Sciatic nerve (tissue), 2 donors: Measurements from ENCODE around the gene OR6C76. TPM values are rescaled to one million over a fixed set of nuclear protein-coding genes. Genes with fewer than 3 reads are reported as not detected.
"Not testable (repeated sequence)": the region's sequence is repeated elsewhere in the genome, so short reads cannot be mapped to it uniquely, and the experiment has no call there.

ENCODE experiments used
- ATAC-seq: fragments of 200-7000 bp; cut with Tn5 transposase; one replicate; pipeline ENCODE4 v1.9.1; 2020; ENCODE audit warnings: mild to moderate bottlenecking, moderate library complexity
- DNase-seq: peaks from one replicate; pipeline ENCODE4 v3.0.0-alpha.2; 2020; ENCODE audit warnings: low spot score
- intact Hi-C: fragments of 100-400 bp; cut with DNase I; formaldehyde crosslinking; loops from one replicate; pipeline ENCODE4 v1.14.2; 2022
- total RNA-seq: library from RNA; stranded (reverse); fragmentation: NEBNext Ultra II Directional; extraction: Animal tissue kit (Norgen Biotek cat#: 25700); gene quantifications from one replicate; pipeline ENCODE4 v1.2.1, GENCODE V29; 2021
- donor health status: DM: no; HTN: no; CAD: no.
- donor health status: DM: no; HTN: no; CAD: no.

OR6C76 gene
- total RNA-seq, 1 donor from 2014 or later = not detected

DNA sequence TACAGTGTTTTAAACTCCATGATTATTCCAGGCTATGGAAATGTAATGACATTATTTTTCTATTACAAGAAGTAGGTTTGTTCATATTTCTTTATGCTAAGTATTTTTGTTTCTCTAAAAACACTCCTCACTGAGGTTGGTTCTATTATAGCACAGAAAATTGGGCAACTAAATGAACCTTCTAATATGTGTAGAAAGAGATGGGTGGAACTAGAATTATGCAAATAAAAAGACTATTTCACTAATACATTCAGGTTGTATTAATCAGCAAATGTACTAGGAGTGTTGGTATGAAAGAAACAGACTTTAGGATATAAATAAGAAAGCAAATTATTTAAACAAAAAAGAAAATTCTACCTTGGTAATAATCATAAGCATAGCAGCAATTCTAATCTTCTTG, 22.8 kb downstream of the OR6C76 start:
- no peak for ATAC-seq
- no peak for DNase-seq
- intact Hi-C loops = no loop called here

DNA sequence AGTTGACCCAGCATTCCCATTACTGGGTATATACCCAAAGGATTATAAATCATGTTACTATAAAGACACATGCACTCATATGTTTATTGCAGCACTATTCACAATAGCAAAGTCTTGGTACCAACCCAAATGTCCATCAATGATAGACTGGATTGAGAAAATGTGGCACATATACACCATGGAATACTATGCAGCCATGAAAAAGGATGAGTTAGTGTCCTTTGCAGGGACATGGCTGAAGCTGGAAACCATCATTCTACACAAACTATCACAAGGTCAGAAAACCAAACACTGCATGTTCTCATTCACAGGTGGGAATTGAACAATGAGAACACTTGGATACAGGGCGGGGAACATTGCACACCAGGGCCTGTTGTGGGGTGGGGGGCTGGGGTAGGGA, 38.9 kb downstream of the OR6C76 start:
- ATAC-seq, DNase-seq, intact Hi-C loops: not testable (repeated sequence)

DNA sequence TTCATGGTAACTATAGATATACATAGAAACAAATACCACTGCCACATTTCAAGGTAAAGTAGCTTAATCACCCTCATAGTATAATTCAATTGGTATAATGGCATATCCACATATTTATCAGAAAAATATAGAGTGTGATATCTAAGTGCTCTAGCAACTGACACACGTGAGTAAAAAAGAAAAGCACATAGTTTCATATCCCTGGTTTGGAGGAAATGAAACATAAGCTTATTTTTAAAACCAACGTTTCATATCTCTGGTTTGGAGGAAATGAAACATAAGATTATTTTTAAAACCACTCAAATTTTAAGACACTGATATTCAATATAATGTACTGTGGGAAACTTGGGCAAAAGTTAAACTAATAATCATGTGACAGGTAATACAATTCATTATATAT, 41.8 kb downstream of the OR6C76 start:
- intact Hi-C loops = no loop called here
- ATAC-seq (no peak), DNase-seq (no peak)

DNA sequence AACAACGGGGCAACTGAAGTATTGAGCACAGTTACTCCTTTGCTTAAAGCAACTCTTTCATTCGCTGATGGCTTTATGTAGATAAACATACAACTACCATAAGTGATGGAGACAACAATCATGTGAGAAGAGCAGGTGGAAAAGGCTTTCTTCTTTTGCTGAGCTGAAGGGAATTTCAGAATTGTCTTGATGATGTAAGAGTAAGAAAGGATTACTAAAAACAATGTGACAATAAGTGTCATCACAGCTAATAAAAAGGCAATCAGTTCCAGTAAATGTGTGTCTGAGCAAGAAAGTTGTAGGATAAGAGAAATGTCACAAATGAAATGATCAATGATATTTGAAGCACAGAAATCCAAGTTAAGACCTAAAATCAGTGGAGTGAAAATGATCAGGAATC, 43.2 kb downstream of the OR6C76 start:
- ATAC-seq (no peak), DNase-seq (no peak)
- intact Hi-C loops = no loop called here

DNA sequence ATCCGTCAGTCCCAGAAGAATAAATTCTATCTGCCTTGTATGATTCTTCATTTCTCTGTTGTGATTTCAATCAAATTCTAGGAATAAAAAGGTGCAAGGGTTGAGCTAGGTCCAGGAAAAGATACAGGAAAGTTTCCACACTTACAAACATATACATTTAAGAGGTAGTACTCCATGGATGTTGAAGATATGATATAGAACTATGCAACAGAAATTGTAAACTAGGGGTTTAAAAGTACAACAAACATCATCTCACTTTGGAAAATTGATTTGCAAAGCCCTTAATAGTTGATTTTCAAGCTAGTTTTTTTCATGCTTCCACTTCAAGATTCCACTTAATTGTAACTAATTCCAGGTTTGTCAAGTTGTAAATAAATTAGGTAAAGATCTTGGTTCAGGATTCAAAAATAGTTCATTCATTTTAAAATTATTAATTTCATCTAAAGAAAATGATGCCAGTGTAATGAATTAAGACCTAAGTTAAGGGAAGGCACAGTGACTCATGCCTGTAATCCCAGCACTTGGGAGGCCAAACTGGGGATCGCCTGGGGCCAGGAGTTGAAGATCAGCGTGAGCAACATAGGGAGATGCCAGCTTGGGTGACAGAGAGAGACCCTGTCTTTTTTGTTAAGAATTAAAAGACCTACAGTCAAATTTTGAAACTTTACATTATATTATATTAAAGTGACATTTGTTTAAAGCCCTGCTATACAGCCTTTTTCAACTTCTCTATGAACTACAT, 44.2 kb downstream of the OR6C76 start, which contains the start of gene OR6C70:
Gene OR6C70 (minus strand): TSS at position 51 of the 742 bp plus-strand sequence. CDS start 0 bp downstream, at position 51.
- intact Hi-C loops = no loop called here
- ATAC-seq (no peak), DNase-seq (no peak)

DNA sequence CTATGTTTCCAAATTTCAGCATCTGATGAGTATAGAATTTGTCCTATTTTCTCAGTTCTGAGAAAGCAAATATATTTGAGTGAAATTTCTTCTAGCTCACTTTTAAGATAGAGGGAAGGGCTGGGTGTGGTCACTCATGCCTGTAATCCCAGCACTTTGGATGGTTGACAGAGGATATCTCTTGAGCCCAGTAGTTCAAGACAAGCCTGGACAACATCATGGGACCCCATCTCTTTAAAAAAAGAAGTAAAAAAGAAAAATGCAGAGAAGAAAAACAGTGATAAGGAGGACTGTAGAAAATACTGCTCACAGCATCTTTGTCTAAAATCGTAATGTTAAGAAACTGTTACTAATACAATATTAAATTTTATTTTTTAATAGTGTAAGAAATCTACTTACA, 46.2 kb downstream of the OR6C76 start:
- intact Hi-C loops = no loop called here
- no peak for ATAC-seq
- no peak for DNase-seq

Other genes starting within 250 kb of the OR6C76 start
- not detected for gene OR10A7, start 205.2 kb upstream of the OR6C76 start, total RNA-seq
- not detected for gene OR6C74, start 181.6 kb upstream of the OR6C76 start, total RNA-seq
- not detected for gene OR6C6, start 129.7 kb upstream of the OR6C76 start, total RNA-seq
- not detected for gene OR6C1, start 111.9 kb upstream of the OR6C76 start, total RNA-seq
- gene OR6C3, start 95.5 kb upstream of the OR6C76 start, total RNA-seq = not detected
- gene OR6C75, start 63.3 kb upstream of the OR6C76 start, total RNA-seq = not detected
- not detected for gene OR6C65, start 25.7 kb upstream of the OR6C76 start, total RNA-seq
- gene OR6C2, start 17.8 kb downstream of the OR6C76 start, total RNA-seq = not detected
- not detected for gene OR6C70, start 43.9 kb downstream of the OR6C76 start, total RNA-seq
- gene OR6C68, start 66.1 kb downstream of the OR6C76 start, total RNA-seq = not detected
- gene OR6C4, start 123.3 kb downstream of the OR6C76 start, total RNA-seq = not detected
- gene OR2AP1, start 146.2 kb downstream of the OR6C76 start, total RNA-seq = not detected
- gene OR10P1, start 210.6 kb downstream of the OR6C76 start, total RNA-seq = not detected